ENCODE data around the gene C20orf202. TPM values are rescaled to one million over a fixed set of nuclear protein-coding genes. Genes with fewer than 3 reads are reported as not detected.

The C20orf202 gene
- under 1 TPM; 0.66 to 0.99 TPM for total RNA-seq
- under 1 TPM; 0.59 to 0.92 TPM for polyA plus RNA-seq (ENCODE audit: insufficient read length in 2 of 2)
- long read RNA-seq, donor 1, partial matches to known transcripts = 0 of 1 reads
- long read RNA-seq, donor 1, other reads (novel, unspliced or antisense) = 0 of 1 reads
- long read RNA-seq, donor 2 = 0 reads
- long read RNA-seq, donor 3 = 0 reads
- long read RNA-seq, donor 4 = 0 reads

DNA sequence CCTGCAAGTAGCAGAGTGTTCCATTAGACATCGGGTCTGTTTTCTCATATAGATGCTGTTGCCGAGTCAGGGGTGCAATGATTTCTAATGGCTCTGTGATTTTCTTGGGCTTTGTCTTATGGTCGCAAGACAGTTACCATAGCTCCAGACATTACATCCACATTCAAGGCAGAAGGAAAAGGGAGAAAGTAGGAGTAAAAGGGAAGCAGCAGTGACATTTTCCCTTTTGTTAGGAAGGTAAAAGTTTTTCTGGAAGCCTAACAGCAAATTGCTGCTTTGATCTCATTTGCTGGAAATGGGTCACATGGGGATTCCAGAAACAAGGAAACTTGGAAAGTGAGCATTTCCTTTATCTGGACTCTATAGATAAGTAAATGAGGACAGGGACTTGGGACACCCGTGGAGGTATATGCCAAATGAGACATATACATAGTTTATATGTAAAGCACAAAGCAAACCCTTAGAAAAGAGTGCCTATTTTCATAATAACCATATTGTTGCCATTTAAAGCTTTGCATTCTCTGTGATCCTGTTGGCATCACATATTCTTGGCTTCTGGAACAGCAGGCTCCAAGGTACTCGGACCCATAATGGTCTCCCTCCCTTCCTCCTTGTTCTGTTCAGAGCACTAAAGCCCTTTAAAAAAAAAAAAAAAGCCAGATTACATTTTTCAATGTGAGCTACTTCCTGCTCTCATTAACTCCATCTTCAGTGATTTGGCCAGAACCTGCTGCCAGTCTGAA lies at the start of gene C20orf202:
Gene C20orf202, plus strand, starts transcription at position 693 of the 743 bp plus-strand sequence. CDS start 132 bp downstream, outside the sequence.
- H3K4me3 ChIP-seq (ENCODE audit: low read depth, low read length) = no peak within 1 kb of the TSS
- H3K9me3 ChIP-seq (ENCODE audit: control insufficient read depth, insufficient read depth, low read length) = no peaks in the 10 kb centered on the region
- H3K27ac ChIP-seq (ENCODE audit: low read depth, low read length) = no peak within 1 kb of the TSS
- peaks cover 4% of the 10 kb centered on the region for H3K4me1 ChIP-seq (ENCODE audit: control insufficient read depth, insufficient read depth, low read length)
- no peaks in the 10 kb centered on the region for H3K27me3 ChIP-seq (ENCODE audit: control insufficient read depth, insufficient read depth, low read length)
- H3K36me3 ChIP-seq (ENCODE audit: control insufficient read depth, insufficient read depth, low read length) = no peaks in the 10 kb centered on the region
- no peak for DNase-seq (ENCODE audit: low read depth in 4 of 6, low spot score in 6 of 6)
- 69% methylated on average over 3 of the region's 5 CpGs for WGBS (ENCODE audit: insufficient coverage)

DNA sequence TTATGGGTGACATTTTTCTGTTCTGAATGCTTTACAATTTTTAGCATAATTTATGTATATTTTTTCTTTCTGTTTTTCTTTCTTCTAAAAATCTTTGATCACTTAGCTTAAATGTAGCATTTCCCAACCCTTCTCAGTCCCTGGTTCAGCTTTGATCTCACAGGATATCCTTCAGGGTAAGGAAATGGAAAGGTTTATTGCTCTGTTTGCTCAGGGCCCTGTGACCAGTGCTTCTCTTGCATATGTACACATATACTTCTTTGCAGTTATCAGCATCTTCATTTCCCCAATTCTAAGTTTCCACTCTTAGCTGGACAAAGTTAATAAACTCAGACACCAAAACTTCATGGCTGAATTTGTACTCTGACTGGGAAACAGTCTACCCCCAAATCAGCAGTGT lies 49.0 kb upstream of the C20orf202 start:
- peaks cover 2% of the 10 kb centered on the region for H3K9me3 ChIP-seq (ENCODE audit: control insufficient read depth, insufficient read depth, low read length)
- no peaks in the 10 kb centered on the region for H3K4me1 ChIP-seq (ENCODE audit: control insufficient read depth, insufficient read depth, low read length)
- no peak overlapping the region for H3K27ac ChIP-seq (ENCODE audit: low read depth, low read length)
- no peak for DNase-seq (ENCODE audit: low read depth in 4 of 6, low spot score in 6 of 6)
- H3K36me3 ChIP-seq (ENCODE audit: control insufficient read depth, insufficient read depth, low read length) = peaks cover 12% of the 10 kb centered on the region
- no peaks in the 10 kb centered on the region for H3K27me3 ChIP-seq (ENCODE audit: control insufficient read depth, insufficient read depth, low read length)
- no peak overlapping the region for H3K4me3 ChIP-seq (ENCODE audit: low read depth, low read length)

DNA sequence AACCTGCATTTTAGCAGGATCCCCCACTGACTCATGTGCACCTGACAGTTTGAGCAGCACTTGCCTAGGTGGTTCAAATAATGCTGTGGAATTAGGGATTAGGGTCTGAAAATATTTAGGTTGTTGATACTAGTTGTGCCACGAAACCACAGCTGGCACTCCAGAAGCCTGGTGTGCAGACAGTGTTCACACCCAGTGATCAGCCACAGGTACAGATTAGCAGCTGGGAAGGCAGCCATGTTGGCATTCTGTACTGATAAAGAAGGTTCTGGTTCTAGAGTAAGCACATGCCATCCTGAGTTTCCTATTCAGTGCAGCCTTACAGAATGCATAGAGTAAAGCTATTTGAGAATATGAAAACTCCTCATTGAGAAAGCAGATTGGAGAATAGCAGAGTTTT lies 48.6 kb upstream of the C20orf202 start:
- WGBS (ENCODE audit: insufficient coverage) = 100% methylated on average over 1 of the region's 1 CpG

DNA sequence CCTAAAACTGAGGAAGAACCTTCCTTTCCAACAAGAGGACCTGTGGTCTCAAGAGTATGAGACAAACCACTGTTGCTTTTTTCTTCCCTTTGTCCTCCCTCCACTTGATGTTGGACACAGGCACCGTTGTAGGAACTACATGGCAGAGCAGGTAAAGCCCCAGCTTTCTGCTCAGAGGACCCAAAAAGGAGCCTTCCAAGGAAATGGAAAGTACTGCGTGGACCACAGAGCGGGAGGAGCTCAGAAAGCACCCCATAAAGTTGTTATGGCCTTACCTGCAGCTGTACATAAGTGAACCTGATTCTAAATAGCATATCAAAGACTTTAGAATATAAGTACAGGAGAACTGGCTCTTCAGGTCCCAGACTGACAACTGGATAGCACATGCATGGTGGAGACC lies 47.9 kb upstream of the C20orf202 start:
- WGBS (ENCODE audit: insufficient coverage) = 100% methylated on average over 3 of the region's 3 CpGs
- DNase-seq (ENCODE audit: low read depth in 4 of 6, low spot score in 6 of 6) = no peak
- Histone ChIP-seq H3K4me1 (ENCODE audit: control insufficient read depth, insufficient read depth, low read length) (no peaks in the 10 kb centered on the region), H3K4me3 (ENCODE audit: low read depth, low read length) (no peak overlapping the region), H3K27ac (ENCODE audit: low read depth, low read length) (no peak overlapping the region), H3K36me3 (ENCODE audit: control insufficient read depth, insufficient read depth, low read length) (peaks cover 15% of the 10 kb centered on the region), H3K9me3 (ENCODE audit: control insufficient read depth, insufficient read depth, low read length) (peaks cover 2% of the 10 kb centered on the region), H3K27me3 (ENCODE audit: control insufficient read depth, insufficient read depth, low read length) (no peaks in the 10 kb centered on the region)

More for the DNA sequence above, 48.6 kb upstream of the C20orf202 start:
- Histone ChIP-seq H3K27ac (ENCODE audit: low read depth, low read length) (no peak overlapping the region), H3K9me3 (ENCODE audit: control insufficient read depth, insufficient read depth, low read length) (peaks cover 2% of the 10 kb centered on the region), H3K4me3 (ENCODE audit: low read depth, low read length) (no peak overlapping the region), H3K27me3 (ENCODE audit: control insufficient read depth, insufficient read depth, low read length) (no peaks in the 10 kb centered on the region), H3K4me1 (ENCODE audit: control insufficient read depth, insufficient read depth, low read length) (no peaks in the 10 kb centered on the region), H3K36me3 (ENCODE audit: control insufficient read depth, insufficient read depth, low read length) (peaks cover 15% of the 10 kb centered on the region)
- no peak for DNase-seq (ENCODE audit: low read depth in 4 of 6, low spot score in 6 of 6)

DNA sequence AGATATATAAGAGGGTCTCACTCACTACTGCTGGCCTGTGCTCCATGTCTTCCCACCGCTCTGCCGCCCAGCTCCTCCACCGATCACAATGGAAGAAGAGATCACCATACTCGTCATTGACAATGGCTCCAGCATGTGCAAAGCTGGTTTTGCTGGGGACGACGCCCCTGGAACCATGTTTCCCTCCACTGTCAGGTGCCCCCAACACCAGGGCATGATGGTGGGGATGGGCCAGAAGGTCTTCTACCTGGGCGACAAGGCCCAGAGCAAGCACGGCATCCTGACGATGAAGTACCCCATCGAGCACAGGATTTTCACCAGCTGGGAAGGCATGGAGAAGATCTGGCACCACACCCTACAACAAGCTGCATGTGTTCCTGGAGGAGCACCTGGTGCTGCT lies 42.8 kb upstream of the C20orf202 start:
- Histone ChIP-seq H3K27ac (ENCODE audit: low read depth, low read length) (no peak overlapping the region), H3K36me3 (ENCODE audit: control insufficient read depth, insufficient read depth, low read length) (peaks cover 37% of the 10 kb centered on the region), H3K27me3 (ENCODE audit: control insufficient read depth, insufficient read depth, low read length) (no peaks in the 10 kb centered on the region), H3K9me3 (ENCODE audit: control insufficient read depth, insufficient read depth, low read length) (no peaks in the 10 kb centered on the region), H3K4me1 (ENCODE audit: control insufficient read depth, insufficient read depth, low read length) (no peaks in the 10 kb centered on the region), H3K4me3 (ENCODE audit: low read depth, low read length) (no peak overlapping the region)
- DNase-seq (ENCODE audit: low read depth in 4 of 6, low spot score in 6 of 6) = no peak
- WGBS (ENCODE audit: insufficient coverage) = 97% methylated on average over 9 of the region's 10 CpGs

DNA sequence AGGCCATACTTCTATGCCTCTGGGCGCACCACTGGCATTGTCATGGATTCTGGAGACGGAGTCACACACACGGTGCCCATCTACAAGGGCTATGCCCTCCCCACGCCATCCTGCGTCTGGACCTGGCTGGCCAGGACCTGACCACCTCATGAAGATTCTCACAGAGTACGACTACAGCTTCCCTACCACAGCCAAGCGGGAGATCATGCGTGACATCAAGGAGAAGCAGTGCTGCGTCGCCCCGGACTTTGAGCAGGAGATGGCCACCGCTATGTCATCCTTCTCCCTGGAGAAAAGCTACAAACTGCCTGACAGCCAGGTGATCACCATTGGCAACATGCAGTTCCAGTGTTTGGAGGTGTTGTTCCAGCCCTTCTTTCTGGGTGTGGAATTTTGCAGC lies 42.3 kb upstream of the C20orf202 start:
- H3K4me1 ChIP-seq (ENCODE audit: control insufficient read depth, insufficient read depth, low read length) = no peaks in the 10 kb centered on the region
- no peak for DNase-seq (ENCODE audit: low read depth in 4 of 6, low spot score in 6 of 6)
- H3K36me3 ChIP-seq (ENCODE audit: control insufficient read depth, insufficient read depth, low read length) = peaks cover 39% of the 10 kb centered on the region
- H3K27ac ChIP-seq (ENCODE audit: low read depth, low read length) = no peak overlapping the region
- H3K9me3 ChIP-seq (ENCODE audit: control insufficient read depth, insufficient read depth, low read length) = no peaks in the 10 kb centered on the region
- no peaks in the 10 kb centered on the region for H3K27me3 ChIP-seq (ENCODE audit: control insufficient read depth, insufficient read depth, low read length)
- WGBS (ENCODE audit: insufficient coverage) = 97% methylated on average over 8 of the region's 12 CpGs
- no peak overlapping the region for H3K4me3 ChIP-seq (ENCODE audit: low read depth, low read length)

DNA sequence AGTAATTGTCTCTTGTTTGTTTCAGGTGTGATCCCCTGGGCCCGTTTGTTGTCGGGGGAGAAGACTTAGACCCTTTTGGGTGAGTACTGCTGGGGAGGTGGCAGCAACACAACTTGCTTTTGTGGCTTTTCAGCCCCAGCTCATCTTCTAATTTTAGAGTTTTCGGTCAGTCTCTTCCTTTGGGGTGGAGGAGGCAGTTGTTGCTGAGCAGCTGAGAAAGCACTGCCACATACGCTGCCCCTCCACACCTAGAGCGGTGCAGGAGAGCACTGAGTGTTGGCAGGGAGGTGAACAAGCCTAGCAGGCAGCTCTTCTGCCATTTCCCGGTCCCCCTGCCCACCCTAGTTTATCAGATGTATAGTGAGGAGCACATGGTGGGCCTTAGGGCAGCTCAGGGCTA lies 40.1 kb upstream of the C20orf202 start:
- Histone ChIP-seq H3K36me3 (ENCODE audit: control insufficient read depth, insufficient read depth, low read length) (peaks cover 45% of the 10 kb centered on the region), H3K4me1 (ENCODE audit: control insufficient read depth, insufficient read depth, low read length) (no peaks in the 10 kb centered on the region), H3K27me3 (ENCODE audit: control insufficient read depth, insufficient read depth, low read length) (no peaks in the 10 kb centered on the region), H3K4me3 (ENCODE audit: low read depth, low read length) (no peak overlapping the region), H3K27ac (ENCODE audit: low read depth, low read length) (no peak overlapping the region), H3K9me3 (ENCODE audit: control insufficient read depth, insufficient read depth, low read length) (no peaks in the 10 kb centered on the region)
- 96% methylated on average over 3 of the region's 6 CpGs for WGBS (ENCODE audit: insufficient coverage)
- DNase-seq (ENCODE audit: low read depth in 4 of 6, low spot score in 6 of 6) = no peak

DNA sequence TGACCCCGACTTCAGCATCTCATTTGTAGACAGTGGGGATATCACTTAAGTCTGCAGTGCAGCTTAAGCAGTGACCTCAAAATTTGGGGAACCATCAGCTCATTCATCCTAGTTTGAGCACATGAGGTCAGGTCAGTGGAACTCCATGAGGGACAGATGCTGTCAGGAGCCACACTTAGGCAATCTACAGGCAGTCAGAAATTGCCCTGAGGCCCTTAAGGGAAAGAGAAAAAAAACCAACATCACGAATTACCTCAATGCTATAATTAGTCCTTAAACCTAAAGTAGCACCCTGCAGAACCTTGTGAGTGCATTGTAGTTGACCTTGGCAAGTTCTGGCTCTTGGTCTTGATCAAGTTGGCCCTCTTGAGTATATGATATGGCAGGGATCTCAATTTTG lies 39.6 kb upstream of the C20orf202 start:
- H3K4me1 ChIP-seq (ENCODE audit: control insufficient read depth, insufficient read depth, low read length) = no peaks in the 10 kb centered on the region
- no peak overlapping the region for H3K4me3 ChIP-seq (ENCODE audit: low read depth, low read length)
- no peak overlapping the region for H3K27ac ChIP-seq (ENCODE audit: low read depth, low read length)
- no peaks in the 10 kb centered on the region for H3K27me3 ChIP-seq (ENCODE audit: control insufficient read depth, insufficient read depth, low read length)
- H3K9me3 ChIP-seq (ENCODE audit: control insufficient read depth, insufficient read depth, low read length) = no peaks in the 10 kb centered on the region
- H3K36me3 ChIP-seq (ENCODE audit: control insufficient read depth, insufficient read depth, low read length) = peaks cover 45% of the 10 kb centered on the region
- no peak for DNase-seq (ENCODE audit: low read depth in 4 of 6, low spot score in 6 of 6)
- WGBS (ENCODE audit: insufficient coverage) = 100% methylated on average over 1 of the region's 2 CpGs

DNA sequence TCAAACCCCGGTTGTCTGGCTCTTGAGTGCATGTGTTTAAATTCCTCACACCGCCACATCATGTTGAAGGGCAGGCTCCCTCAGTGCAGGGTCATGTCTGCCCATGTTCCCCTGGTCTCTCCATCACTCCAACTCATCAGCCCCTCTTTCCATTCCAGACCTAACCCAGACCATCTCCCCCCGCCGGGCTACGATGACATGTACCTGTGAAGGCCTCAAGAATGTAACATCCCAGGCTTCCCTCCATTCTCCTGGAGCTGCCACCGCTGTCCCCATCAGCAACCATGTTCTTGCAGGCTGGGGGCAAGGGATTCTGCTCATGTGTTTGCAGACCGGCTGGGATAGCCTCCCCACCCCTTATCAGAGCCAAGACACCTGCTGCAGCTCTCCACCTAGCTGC lies 38.4 kb upstream of the C20orf202 start:
- Histone ChIP-seq H3K4me1 (ENCODE audit: control insufficient read depth, insufficient read depth, low read length) (no peaks in the 10 kb centered on the region), H3K9me3 (ENCODE audit: control insufficient read depth, insufficient read depth, low read length) (no peaks in the 10 kb centered on the region)
- 98% methylated on average over 7 of the region's 7 CpGs for WGBS (ENCODE audit: insufficient coverage)

DNA sequence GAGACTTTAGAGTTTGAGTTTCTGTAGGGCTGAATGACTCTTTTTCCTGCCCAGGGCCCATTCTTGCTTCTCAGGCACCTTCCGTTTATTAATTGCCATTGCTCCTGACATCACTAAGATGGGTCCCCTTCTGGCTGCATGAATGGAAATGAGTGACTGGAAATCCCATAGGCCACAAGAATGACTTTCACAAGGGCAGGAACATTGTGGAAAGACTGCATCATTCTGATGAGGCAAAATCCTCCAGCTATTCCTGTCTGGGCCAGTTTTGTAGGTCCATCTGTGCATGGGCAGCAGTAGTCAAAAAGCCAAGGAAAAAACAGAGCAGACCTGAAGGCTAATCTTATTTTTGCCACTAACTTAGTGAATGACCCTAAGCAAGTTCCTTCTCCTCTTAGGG lies 37.7 kb upstream of the C20orf202 start:
- peaks cover 47% of the 10 kb centered on the region for H3K36me3 ChIP-seq (ENCODE audit: control insufficient read depth, insufficient read depth, low read length)

More for the DNA sequence above, 38.4 kb upstream of the C20orf202 start:
- Histone ChIP-seq H3K4me3 (ENCODE audit: low read depth, low read length) (no peak overlapping the region), H3K27ac (ENCODE audit: low read depth, low read length) (no peak overlapping the region), H3K27me3 (ENCODE audit: control insufficient read depth, insufficient read depth, low read length) (no peaks in the 10 kb centered on the region), H3K36me3 (ENCODE audit: control insufficient read depth, insufficient read depth, low read length) (peaks cover 49% of the 10 kb centered on the region)
- DNase-seq (ENCODE audit: low read depth in 4 of 6, low spot score in 6 of 6) = no peak

More for the DNA sequence above, 37.7 kb upstream of the C20orf202 start:
- Histone ChIP-seq H3K27me3 (ENCODE audit: control insufficient read depth, insufficient read depth, low read length) (no peaks in the 10 kb centered on the region), H3K4me3 (ENCODE audit: low read depth, low read length) (no peak overlapping the region), H3K9me3 (ENCODE audit: control insufficient read depth, insufficient read depth, low read length) (no peaks in the 10 kb centered on the region), H3K4me1 (ENCODE audit: control insufficient read depth, insufficient read depth, low read length) (no peaks in the 10 kb centered on the region), H3K27ac (ENCODE audit: low read depth, low read length) (no peak overlapping the region)
- DNase-seq (ENCODE audit: low read depth in 4 of 6, low spot score in 6 of 6) = no peak
- no CpG with 5 or more reads among the region's 1 CpG for WGBS (ENCODE audit: insufficient coverage)
